GM18873 (cell line): ENCODE data around the gene SLC10A7.

ENCODE experiments used
- ATAC-seq: cut with Tn5 transposase; IDR thresholded peaks from one replicate; pipeline ENCODE4 v1.9.1; 2021; ENCODE audit warnings: mild to moderate bottlenecking, moderate library complexity, moderate number of reproducible peaks; ENCODE audit not compliant: unreplicated experiment, low FRiP score

SLC10A7 gene

GRCh38 chr4:146237092-146237491 is 284.6 kb downstream of the SLC10A7 start:
- ATAC-seq: no peak

- no peak for ATAC-seq
Measured at GRCh38 chr4:146236216-146236615, 285.5 kb downstream of the SLC10A7 start.

GRCh38 chr4:146235654-146236177 is 286.0 kb downstream of the SLC10A7 start:
- no peak for ATAC-seq

GRCh38 chr4:146232131-146232722 is 289.5 kb downstream of the SLC10A7 start:
- ATAC-seq: no peak

GRCh38 chr4:146229406-146229805 is 292.3 kb downstream of the SLC10A7 start:
- no peak for ATAC-seq

GRCh38 chr4:146224326-146224966 is 297.3 kb downstream of the SLC10A7 start:
- ATAC-seq: no peak

- no peak for ATAC-seq
Measured at GRCh38 chr4:146222313-146222712, 299.4 kb downstream of the SLC10A7 start.

- no peak for ATAC-seq
Measured at GRCh38 chr4:146214238-146214637, 307.5 kb downstream of the SLC10A7 start, which contains the start of gene REELD1. Gene REELD1 (plus strand): TSS chr4:146214538. CDS start chr4:146216953, 2,415 bp downstream.

- no peak for ATAC-seq
Measured at GRCh38 chr4:146212781-146213180, 309.0 kb downstream of the SLC10A7 start.

- no peak for ATAC-seq
Measured at GRCh38 chr4:146211440-146211839, 310.3 kb downstream of the SLC10A7 start.

GRCh38 chr4:146210890-146211289 is 310.9 kb downstream of the SLC10A7 start:
- ATAC-seq: no peak

GRCh38 chr4:146207410-146207809 is 314.3 kb downstream of the SLC10A7 start:
- no peak for ATAC-seq
